ENCODE results near the gene NUP93.
"Not testable (repeated sequence)": the region's sequence is repeated elsewhere in the genome, so short reads cannot be mapped to it uniquely, and the experiment has no call there.

The NUP93 gene

GRCh38 chr16:56869513-56870275, 139.8 kb downstream of the NUP93 start:
- no peak for DNase-seq (ENCODE audit: low read depth in 3 of 3)

GRCh38 chr16:56870276-56870888, 140.5 kb downstream of the NUP93 start:
- DNase-seq (ENCODE audit: low read depth in 3 of 3): no peak

- DNase-seq (ENCODE audit: low read depth in 3 of 3): no peak
Measured at GRCh38 chr16:56871172-56871593, 141.3 kb downstream of the NUP93 start.

GRCh38 chr16:56872863-56873391, 143.0 kb downstream of the NUP93 start:
- DNase-seq (ENCODE audit: low read depth in 3 of 3): no peak

GRCh38 chr16:56874800-56875199, 144.9 kb downstream of the NUP93 start:
- DNase-seq (ENCODE audit: low read depth in 3 of 3): no peak

- DNase-seq (ENCODE audit: low read depth in 3 of 3): no peak
Measured at GRCh38 chr16:56876048-56876447, 146.1 kb downstream of the NUP93 start.

- DNase-seq (ENCODE audit: low read depth in 3 of 3): no peak
Measured at GRCh38 chr16:56877486-56878182, 147.7 kb downstream of the NUP93 start.

GRCh38 chr16:56878282-56878854, 148.4 kb downstream of the NUP93 start:
- DNase-seq (ENCODE audit: low read depth in 3 of 3): no peak

GRCh38 chr16:56879276-56879675, 149.3 kb downstream of the NUP93 start:
- DNase-seq (ENCODE audit: low read depth in 3 of 3): no peak

- DNase-seq (ENCODE audit: low read depth in 3 of 3): no peak
Measured at GRCh38 chr16:56880176-56880575, 150.2 kb downstream of the NUP93 start.

- no peak for DNase-seq (ENCODE audit: low read depth in 3 of 3)
Measured at GRCh38 chr16:56880685-56881084, 150.8 kb downstream of the NUP93 start.

- no peak for DNase-seq (ENCODE audit: low read depth in 3 of 3)
Measured at GRCh38 chr16:56882077-56882800, 152.3 kb downstream of the NUP93 start.

GRCh38 chr16:56883586-56883985, 153.7 kb downstream of the NUP93 start:
- no peak for DNase-seq (ENCODE audit: low read depth in 3 of 3)

GRCh38 chr16:56884026-56884582, 154.2 kb downstream of the NUP93 start:
- DNase-seq (ENCODE audit: low read depth in 3 of 3): no peak

GRCh38 chr16:56884929-56885328, 155.0 kb downstream of the NUP93 start:
- not testable (repeated sequence) for DNase-seq (ENCODE audit: low read depth in 3 of 3)

- no peak for DNase-seq (ENCODE audit: low read depth in 3 of 3)
Measured at GRCh38 chr16:56885446-56886162, 155.7 kb downstream of the NUP93 start.

- no peak for DNase-seq (ENCODE audit: low read depth in 3 of 3)
Measured at GRCh38 chr16:56886296-56886695, 156.4 kb downstream of the NUP93 start.

GRCh38 chr16:56886826-56887225, 156.9 kb downstream of the NUP93 start:
- DNase-seq (ENCODE audit: low read depth in 3 of 3): no peak

GRCh38 chr16:56888806-56889205, 158.9 kb downstream of the NUP93 start:
- DNase-seq (ENCODE audit: low read depth in 3 of 3): no peak

- no peak for DNase-seq (ENCODE audit: low read depth in 3 of 3)
Measured at GRCh38 chr16:56889206-56889605, 159.3 kb downstream of the NUP93 start.

- no peak for DNase-seq (ENCODE audit: low read depth in 3 of 3)
Measured at GRCh38 chr16:56891685-56892084, 161.8 kb downstream of the NUP93 start.
